Spleen (tissue), 7 donors: ENCODE results near the gene ALDOA.

Experiments
- CTCF ChIP-seq, 11 experiments: fragments of 200-600 bp in 7 of 11; fragments of 450-650 bp in 4 of 11; sonication (generic) in 4 of 11; IDR thresholded peaks in 8 of 11; conservative IDR thresholded peaks in 3 of 11; 1 replicate in 7 of 11; 2 replicates in 4 of 11; pipeline versions ENCODE4 v1.4.0 to v1.8.0; 2016 to 2021; ENCODE audit warnings: antibody characterized with exemption in 11 of 11, inconsistent platforms in 4 of 11, mild to moderate bottlenecking in 1 of 11
- POLR2AphosphoS5 ChIP-seq, 3 donors: sonication (generic); formaldehyde crosslinking; IDR thresholded peaks; one replicate each; pipeline ENCODE4 v1.5.1; 2017; ENCODE audit warnings: antibody characterized with exemption in 3 of 3
- donor health status: DM: no; HTN: no; CAD: no; lungs with moderate emphysema.
- donor health status: DM: no; HTN: no; CAD: no.
- donor health status: DM: no; HTN: no; CAD: no.

DNA sequence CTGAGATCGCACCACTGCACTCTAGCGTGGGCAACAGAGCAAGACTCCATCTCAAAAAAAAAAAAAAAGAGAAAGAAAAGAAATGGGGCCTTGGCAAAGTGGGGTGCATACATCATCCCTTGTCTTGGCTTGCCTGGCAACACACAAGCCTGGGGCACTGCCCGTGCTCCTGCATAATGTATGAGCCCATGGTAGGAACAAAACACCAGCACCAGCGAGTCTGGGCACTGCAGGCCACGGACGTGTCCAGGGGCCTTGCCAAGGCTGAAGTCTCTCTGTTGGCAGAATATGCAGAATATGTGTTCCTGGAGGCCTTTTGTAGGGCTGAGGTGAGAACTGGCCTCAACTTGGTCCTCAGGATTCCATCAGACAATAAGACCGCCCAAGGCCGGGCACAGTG, 15.7 kb upstream of the ALDOA start:
- no peak for TF ChIP-seq POLR2AphosphoS5 (IDR thresholded peaks at IDR 0.05)
- no peak for TF ChIP-seq CTCF (IDR thresholded peaks at IDR 0.05 in 8 of 11, conservative IDR thresholded peaks at IDR 0.05 in 3 of 11)
